NCI-H510A treated with DMSO at 0.1 percent for 48 hours (cell line): ENCODE data around the gene GALNT16.

Source experiments
- DNase-seq: peaks from one replicate; lab custom pipeline; 2025; lab: John Stamatoyannopoulos, UW

Gene GALNT16

GRCh38 chr14:69339426-69339825 lies 79.5 kb downstream of the GALNT16 start:
- DNase-seq, result no peak

GRCh38 chr14:69342928-69343525 lies 83.1 kb downstream of the GALNT16 start:
- DNase-seq, result no peak

GRCh38 chr14:69344171-69344570 lies 84.2 kb downstream of the GALNT16 start:
- no peak for DNase-seq

DNA sequence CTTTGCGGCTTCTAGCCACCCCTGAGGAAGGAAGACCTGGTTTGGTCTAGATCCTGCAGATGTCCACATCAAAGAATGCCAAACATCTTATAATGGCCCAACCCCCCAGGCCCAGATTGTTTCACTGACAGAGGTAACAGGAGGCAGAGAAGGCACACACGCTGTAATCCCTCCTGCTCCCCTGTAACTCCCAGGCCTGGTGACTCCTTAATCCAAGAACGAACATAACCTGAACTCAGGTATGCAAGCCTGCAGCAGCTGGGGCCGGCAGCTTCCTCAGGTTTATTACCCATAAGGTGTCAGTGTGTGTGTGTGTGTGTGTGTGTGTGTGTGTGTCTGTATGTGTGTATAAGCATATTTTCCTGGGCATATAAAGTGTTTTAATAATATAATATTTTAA lies 85.4 kb downstream of the GALNT16 start:
- no peak for DNase-seq

- no peak for DNase-seq
Measured at GRCh38 chr14:69346710-69347109, 86.8 kb downstream of the GALNT16 start.

GRCh38 chr14:69349091-69349777 lies 89.3 kb downstream of the GALNT16 start:
- DNase-seq, result no peak

GRCh38 chr14:69350892-69351291 lies 90.9 kb downstream of the GALNT16 start:
- DNase-seq, result peak; percentile 53

DNA sequence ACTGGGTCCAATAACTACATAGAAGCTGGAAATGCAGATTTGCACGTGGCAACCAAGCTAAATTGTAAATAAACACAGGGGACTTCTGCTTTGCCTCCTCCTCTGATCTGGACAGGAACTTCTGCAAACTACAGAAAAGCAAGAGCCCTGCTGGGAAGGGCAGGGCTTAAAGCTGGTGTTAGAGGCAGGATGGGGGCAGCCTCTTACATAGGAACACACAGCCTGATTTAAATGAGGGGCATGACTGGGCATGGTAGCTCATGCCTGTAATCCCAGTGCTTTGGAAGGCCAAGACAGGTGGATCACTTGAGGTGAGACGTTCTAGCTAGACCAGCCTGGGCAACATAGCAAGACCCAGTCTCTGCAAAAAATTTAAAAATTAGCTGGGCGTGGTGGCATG lies 91.4 kb downstream of the GALNT16 start:
- peak; percentile 53 for DNase-seq

DNA sequence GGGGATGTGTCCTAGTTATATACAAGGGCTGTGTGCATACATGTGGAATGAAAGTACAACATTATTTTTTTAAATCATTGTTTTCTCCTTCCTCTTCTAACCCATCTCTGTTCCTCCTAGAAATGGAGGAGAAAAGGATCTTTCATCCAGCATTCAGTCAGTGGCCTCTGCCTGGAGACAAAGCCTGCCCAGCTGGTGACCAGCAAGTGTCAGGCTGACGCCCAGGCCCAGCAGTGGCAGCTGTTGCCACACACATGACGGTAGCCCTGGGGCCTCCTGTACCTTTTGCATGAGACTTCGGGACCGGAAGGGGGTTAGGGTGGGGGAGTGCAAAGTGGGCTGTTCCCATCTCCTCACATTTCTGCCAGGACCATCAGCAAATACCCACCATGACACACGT lies 92.0 kb downstream of the GALNT16 start:
- no peak for DNase-seq

DNA sequence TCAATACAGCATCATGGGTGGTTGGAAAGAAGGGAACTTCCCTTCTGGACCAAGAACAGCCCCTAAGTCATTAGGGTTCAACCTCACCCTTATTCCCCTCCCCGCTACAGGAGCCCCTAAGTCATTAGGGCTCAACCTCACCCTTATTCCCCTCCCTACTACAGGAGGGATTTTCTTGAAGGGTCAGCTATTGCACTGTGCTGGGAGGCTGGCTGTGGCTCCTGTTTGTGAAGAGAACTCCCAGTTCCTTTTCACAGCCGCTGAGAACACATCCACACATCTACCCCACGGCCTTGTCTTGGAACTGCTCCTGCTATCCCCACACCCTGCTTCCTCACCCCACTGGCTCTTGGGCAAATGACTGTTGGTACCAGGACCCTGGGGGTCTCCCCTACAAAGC lies 93.2 kb downstream of the GALNT16 start:
- DNase-seq, result no peak

- DNase-seq, result peak; percentile 81
Measured at GRCh38 chr14:69354383-69355153, 94.6 kb downstream of the GALNT16 start.

- DNase-seq, result no peak
Measured at GRCh38 chr14:69355154-69355597, 95.2 kb downstream of the GALNT16 start.

- DNase-seq, result peak; percentile 54
Measured at GRCh38 chr14:69355607-69356281, 95.8 kb downstream of the GALNT16 start.

- DNase-seq, result peak; percentile 68
Measured at GRCh38 chr14:69356903-69357543, 97.1 kb downstream of the GALNT16 start.

DNA sequence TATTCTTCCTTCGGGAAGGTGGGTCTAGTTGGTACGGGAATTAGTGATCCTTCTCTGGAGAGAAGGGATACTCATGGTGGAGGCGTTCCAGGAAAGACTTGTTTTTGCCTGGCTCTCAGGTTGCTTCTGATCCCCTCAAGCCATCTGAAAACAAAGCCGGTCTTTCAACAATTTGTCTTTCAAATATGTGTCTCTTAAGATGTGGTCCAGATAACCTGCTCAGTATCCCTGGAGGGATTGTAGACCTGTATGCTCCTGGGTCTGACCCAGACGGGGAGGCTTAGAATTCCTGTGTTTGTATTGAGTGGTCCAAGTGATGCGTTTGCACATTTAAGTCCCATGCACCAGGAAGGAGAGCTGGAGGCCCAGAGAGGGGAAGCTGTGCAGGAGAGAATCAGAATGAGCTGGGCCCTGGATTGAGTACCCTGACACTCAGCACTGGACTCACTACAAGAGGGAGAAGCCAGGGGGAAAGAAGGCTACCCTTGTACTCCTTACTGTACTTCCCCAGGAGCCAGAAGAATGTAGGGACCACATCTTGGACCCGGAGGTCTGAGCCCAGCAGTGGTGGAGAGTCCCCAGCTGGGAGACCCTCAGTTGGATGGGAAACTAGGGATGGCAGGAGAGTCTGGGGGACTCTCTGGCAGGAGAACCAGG lies 97.7 kb downstream of the GALNT16 start:
- DNase-seq, result no peak

DNA sequence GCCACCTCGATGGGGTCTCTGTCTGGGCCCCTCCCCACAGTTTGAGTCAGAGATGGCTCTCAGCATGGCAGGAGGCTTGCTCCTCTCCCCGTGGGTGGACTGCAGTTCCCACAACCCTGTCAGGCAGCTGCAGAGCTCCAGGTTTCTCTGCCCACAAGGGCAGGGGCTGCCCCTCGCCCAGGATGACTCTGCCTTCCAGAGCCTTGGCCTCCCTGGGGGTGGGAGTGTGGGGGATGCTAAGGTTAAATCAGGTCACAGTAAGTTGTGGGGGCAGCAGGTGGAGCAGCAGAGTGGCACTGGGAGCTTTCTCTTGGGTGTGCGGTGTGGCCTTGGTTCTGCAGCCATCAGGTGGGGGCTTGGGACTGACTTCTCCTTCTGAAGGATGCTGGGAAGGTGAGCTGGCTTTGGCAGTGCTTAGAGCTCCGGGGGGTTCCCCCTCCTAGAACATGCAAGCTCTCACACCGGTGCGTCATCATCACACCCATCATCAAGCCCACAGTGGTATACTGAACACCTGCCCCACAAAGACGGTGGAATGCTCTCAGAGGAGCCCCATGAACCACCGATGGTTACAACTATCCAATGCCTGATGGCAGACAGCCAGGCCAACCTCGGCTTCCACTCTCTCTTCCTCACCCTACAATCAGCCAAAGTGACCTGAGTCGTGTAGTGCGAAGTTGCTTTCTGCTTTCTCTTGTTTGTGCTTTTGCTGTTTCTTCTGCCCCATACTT lies 98.4 kb downstream of the GALNT16 start:
- DNase-seq, result no peak

DNA sequence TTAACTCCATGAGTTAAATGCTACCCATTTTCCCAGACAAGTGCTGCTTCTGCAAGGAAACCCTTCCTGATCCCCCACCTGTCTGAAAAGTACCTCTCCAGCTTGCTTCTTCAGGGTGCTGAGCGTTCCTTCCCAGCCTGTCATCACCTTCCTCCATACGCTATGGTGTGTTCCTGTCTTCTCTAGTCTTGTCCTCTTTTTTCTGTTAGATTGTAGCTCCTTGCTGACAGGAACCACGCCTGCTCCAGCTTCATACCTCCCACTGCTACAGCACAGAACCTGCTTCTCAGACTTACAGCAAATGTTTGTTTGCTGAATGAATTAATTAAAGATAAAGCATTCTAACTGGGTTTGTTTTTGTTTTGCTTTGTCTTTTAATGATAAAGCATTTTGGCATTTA lies 99.0 kb downstream of the GALNT16 start:
- no peak for DNase-seq

DNA sequence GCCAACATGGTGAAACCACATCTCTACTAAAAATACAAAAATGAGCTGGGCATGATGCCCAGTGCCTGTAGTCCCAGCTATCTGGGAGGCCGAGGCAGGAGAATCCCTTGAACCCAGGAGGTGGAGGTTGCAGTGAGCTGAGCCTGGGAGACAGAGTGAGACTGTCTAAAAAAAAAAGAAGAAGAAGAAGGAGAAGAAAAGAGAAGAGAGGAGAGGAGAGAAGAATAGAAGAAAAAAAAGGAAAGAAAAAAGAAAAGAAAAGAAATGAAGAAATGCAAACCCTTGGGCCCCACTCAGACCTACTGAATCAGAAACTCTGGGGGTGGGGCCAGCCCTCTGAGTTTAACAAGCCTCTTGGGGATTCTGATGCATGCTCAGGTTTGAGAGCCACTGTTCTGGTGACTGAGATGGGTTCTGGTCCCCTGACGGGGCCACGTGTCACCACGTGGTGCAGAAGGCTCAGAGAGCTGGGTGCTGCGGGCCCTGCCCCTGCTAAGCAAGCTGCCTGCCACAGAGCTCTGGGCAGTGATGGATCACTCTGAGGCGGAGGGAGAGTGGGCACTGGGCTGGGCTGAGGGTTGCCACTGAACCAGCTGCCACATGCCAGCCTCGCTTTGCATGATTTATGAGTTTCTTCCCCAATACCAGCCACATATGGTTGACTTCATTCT lies 100.6 kb downstream of the GALNT16 start:
- no peak for DNase-seq

DNA sequence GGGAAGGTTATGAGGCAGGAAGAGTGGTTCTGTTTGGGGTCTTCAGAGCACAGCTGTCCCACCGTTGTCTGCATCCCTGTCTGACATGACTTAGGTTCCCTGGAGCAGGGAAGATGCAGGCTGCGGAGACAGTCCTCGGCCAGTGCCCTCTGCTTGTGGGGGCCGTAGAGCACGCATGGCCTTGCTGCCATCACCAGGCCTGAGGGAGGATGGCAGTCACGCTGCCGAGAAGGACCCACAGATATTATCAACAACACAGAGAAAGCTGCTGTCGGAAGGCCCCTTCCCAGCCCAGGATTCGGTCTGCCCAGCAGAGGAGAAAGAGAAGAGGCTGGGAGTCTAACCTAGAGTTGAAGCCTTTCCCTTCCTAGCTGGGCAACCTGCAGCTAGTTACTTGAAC lies 103.1 kb downstream of the GALNT16 start:
- DNase-seq, result no peak

GRCh38 chr14:69363964-69364363 lies 104.0 kb downstream of the GALNT16 start:
- no peak for DNase-seq
